K562 treated with DMSO at 1 percent for 4 hours (cell line): ENCODE results near the gene FAM228A. TPM values are rescaled to one million over a fixed set of nuclear protein-coding genes. Genes with fewer than 3 reads are reported as not detected.

Experiments used
- total RNA-seq: library from RNA; unstranded; fragments of 300-600 nt; gene quantifications from 2 replicates; pipeline ENCODE4 v1.2.3, GENCODE V29; 2022; ENCODE audit not compliant: insufficient read depth

FAM228A gene
- total RNA-seq: not detected in 2 replicates

GRCh38 chr2:24174851-24175277, at the start of gene FAM228A:
TSS of gene FAM228A (plus strand) at chr2:24175053. CDS start at chr2:24175481, 428 bp downstream.

Other genes with a start within 250 kb of the FAM228A start
- gene ATAD2B, start 247.9 kb upstream of the FAM228A start, total RNA-seq: 6.0 and 10.9 TPM in 2 replicates
- 8.2 and 10.2 TPM in 2 replicates for gene UBXN2A, start 234.6 kb upstream of the FAM228A start, total RNA-seq
- 6.5 and 12.6 TPM in 2 replicates for gene MFSD2B, start 165.0 kb upstream of the FAM228A start, total RNA-seq
- gene WDCP, start 127.7 kb upstream of the FAM228A start, total RNA-seq: 8.7 and 12.1 TPM in 2 replicates
- 4.0 and 5.0 TPM in 2 replicates for gene FKBP1B, start 125.3 kb upstream of the FAM228A start, total RNA-seq
- gene SF3B6, start 98.7 kb upstream of the FAM228A start, total RNA-seq: 150 and 167 TPM in 2 replicates
- 10.4 and 19.7 TPM in 2 replicates for gene TP53I3, start 90.2 kb upstream of the FAM228A start, total RNA-seq
- gene PFN4, start 51.7 kb upstream of the FAM228A start, total RNA-seq: not detected in 2 replicates
- 3.3 and 6.8 TPM in 2 replicates for gene FAM228B, start 51.6 kb upstream of the FAM228A start, total RNA-seq
- gene ITSN2, start 185.5 kb downstream of the FAM228A start, total RNA-seq: 10.4 and 15.2 TPM in 2 replicates